T-helper 1 cell treated with Interleukin-12 subunit alpha and Interleukin-12 subunit beta and Interleukin-4 antibody, amounts not matched to agents 30 μg/mL and 1 μg/mL, for 36 hours (primary cell): ENCODE measurements around the gene TRIM17.
A peak's percentile ranks its signal among the peaks of the same experiment; 100 is the strongest.
"Not testable (repeated sequence)": the region's sequence is repeated elsewhere in the genome, so short reads cannot be mapped to it uniquely, and the experiment has no call there.

Source experiments
- H3K27ac Mint-ChIP-seq: one replicate; pipeline ENCODE4 v1.8.0; 2021; ENCODE audit warnings: mild to moderate bottlenecking, mixed read lengths
- H3K27me3 Mint-ChIP-seq: one replicate; pipeline ENCODE4 v1.8.0; 2021; ENCODE audit warnings: low read depth, mixed read lengths
- H3K36me3 Mint-ChIP-seq: one replicate; pipeline ENCODE4 v1.8.0; 2021; ENCODE audit warnings: low read depth, mixed read lengths
- H3K4me1 Mint-ChIP-seq: one replicate; pipeline ENCODE4 v1.8.0; 2021; ENCODE audit warnings: low read depth, mixed read lengths
- H3K4me3 Mint-ChIP-seq: one replicate; pipeline ENCODE4 v1.8.0; 2021; ENCODE audit warnings: mild to moderate bottlenecking, moderate library complexity, mixed read lengths
- H3K9me3 Mint-ChIP-seq: one replicate; pipeline ENCODE4 v1.8.0; 2021; ENCODE audit warnings: mixed read lengths

Gene TRIM17

GRCh38 chr1:228434689-228435088 is 18.0 kb upstream of the TRIM17 start:
- Mint-ChIP-seq H3K9me3 (no peaks in the 10 kb centered on the region), H3K27me3 (peaks cover 38% of the 10 kb centered on the region), H3K36me3 (no peaks in the 10 kb centered on the region), H3K4me1 (peaks cover 11% of the 10 kb centered on the region), H3K27ac (no peak overlapping the region), H3K4me3 (no peak overlapping the region)

- not testable (repeated sequence) for H3K4me1 Mint-ChIP-seq
Measured at GRCh38 chr1:228433337-228434053, 16.8 kb upstream of the TRIM17 start.

GRCh38 chr1:228430243-228430642 is 13.6 kb upstream of the TRIM17 start:
- no peaks in the 10 kb centered on the region for H3K4me1 Mint-ChIP-seq
- H3K27me3 Mint-ChIP-seq = peaks cover 40% of the 10 kb centered on the region
- no peak overlapping the region for H3K4me3 Mint-ChIP-seq
- H3K27ac Mint-ChIP-seq = no peak overlapping the region
- no peaks in the 10 kb centered on the region for H3K36me3 Mint-ChIP-seq
- H3K9me3 Mint-ChIP-seq = no peaks in the 10 kb centered on the region

More at GRCh38 chr1:228433337-228434053, 16.8 kb upstream of the TRIM17 start:
- H3K27ac Mint-ChIP-seq, H3K4me3 Mint-ChIP-seq, H3K36me3 Mint-ChIP-seq, H3K9me3 Mint-ChIP-seq: not testable (repeated sequence)
- H3K27me3 Mint-ChIP-seq = peaks cover 35% of the 10 kb centered on the region

DNA sequence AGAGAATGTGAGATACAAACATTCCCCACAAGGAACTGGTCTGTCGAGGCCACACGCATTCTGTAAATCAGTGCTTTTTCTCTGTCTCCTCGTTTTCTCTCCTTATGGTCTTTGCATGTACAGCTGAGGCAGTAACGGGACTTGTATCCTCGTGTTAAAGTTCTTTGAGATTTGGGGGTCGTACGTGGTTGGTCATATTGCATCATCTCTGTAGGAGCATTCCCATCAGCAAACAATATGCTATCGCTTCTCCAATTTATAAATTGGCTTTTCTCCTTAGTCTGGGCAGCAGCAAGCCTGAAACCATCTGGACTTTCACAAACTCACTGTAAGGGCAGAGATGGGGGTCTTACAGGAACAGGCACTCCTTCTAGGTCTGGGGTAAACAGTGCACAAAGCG is 13.0 kb upstream of the TRIM17 start:
- no peaks in the 10 kb centered on the region for H3K4me1 Mint-ChIP-seq

DNA sequence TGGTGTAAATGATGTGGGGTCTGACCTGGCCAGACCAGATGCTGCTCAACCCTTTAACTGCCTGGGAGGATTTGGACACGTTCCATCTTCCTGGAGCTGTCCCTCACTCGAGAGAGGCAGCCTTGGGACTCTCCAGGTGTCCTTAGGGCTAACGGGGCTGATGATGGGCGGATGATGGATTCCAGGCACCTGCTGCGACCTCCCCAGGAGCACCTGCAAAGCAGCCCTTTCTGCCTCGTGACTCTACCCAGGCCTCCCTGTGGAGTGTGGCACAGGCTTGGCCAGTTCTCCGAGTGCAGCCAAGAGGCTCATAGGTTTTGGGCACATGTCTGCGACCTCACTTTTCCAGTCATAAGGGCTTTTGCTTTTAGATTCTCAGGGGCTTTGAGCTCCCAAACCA is 12.3 kb upstream of the TRIM17 start:
- Mint-ChIP-seq H3K36me3 (no peaks in the 10 kb centered on the region), H3K27ac (no peak overlapping the region), H3K4me3 (no peak overlapping the region), H3K9me3 (no peaks in the 10 kb centered on the region), H3K4me1 (no peaks in the 10 kb centered on the region), H3K27me3 (peaks cover 33% of the 10 kb centered on the region)

More for the DNA sequence above, 13.0 kb upstream of the TRIM17 start:
- H3K27me3 Mint-ChIP-seq = peaks cover 35% of the 10 kb centered on the region
- H3K4me3 Mint-ChIP-seq = no peak overlapping the region
- no peaks in the 10 kb centered on the region for H3K9me3 Mint-ChIP-seq
- no peaks in the 10 kb centered on the region for H3K36me3 Mint-ChIP-seq
- H3K27ac Mint-ChIP-seq = no peak overlapping the region

- Mint-ChIP-seq H3K36me3 (no peaks in the 10 kb centered on the region), H3K27me3 (peaks cover 28% of the 10 kb centered on the region), H3K4me1 (no peaks in the 10 kb centered on the region), H3K9me3 (no peaks in the 10 kb centered on the region), H3K4me3 (no peak overlapping the region), H3K27ac (no peak overlapping the region)
Measured at GRCh38 chr1:228428412-228428811, 11.8 kb upstream of the TRIM17 start.

DNA sequence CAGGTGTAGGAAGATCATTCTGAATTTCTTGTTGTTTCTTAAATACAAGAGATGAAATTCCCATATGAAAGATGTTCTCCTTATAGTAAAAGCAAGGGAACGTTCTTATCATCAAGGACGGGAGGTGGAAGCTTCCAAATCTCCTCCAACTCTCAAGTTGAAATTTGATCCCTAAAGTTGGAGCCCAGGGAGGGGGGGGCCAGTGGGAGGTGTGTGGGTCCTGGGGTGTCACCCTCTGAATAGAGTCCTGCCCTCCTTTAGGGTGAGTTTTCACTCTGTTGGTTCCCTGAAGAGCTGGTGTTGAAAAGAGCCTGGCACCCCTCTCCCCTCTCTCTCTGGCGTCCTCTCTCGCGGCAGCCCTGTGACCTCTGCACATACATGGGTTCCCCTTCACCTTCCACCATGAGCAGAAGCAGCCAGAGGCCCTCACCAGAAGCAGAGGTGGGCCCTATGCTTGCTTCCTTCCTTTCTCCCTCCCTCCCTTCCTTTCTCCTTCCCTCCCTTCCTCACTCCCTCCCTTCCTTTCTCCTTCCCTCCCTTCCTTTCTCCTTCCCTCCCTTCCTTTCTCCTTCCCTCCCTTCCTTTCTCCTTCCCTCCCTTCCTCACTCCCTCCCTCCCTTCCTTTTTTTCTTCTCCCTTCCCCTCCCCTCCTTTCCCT is 10.0 kb upstream of the TRIM17 start:
- Mint-ChIP-seq H3K36me3 (no peaks in the 10 kb centered on the region), H3K4me1 (no peaks in the 10 kb centered on the region), H3K27me3 (peaks cover 21% of the 10 kb centered on the region), H3K4me3 (no peak overlapping the region), H3K27ac (no peak overlapping the region), H3K9me3 (no peaks in the 10 kb centered on the region)

- peaks cover 2% of the 10 kb centered on the region for H3K36me3 Mint-ChIP-seq
- H3K9me3 Mint-ChIP-seq = no peaks in the 10 kb centered on the region
- H3K27me3 Mint-ChIP-seq = peaks cover 15% of the 10 kb centered on the region
- no peak overlapping the region for H3K27ac Mint-ChIP-seq
- no peak overlapping the region for H3K4me3 Mint-ChIP-seq
- peaks cover 2% of the 10 kb centered on the region for H3K4me1 Mint-ChIP-seq
Measured at GRCh38 chr1:228424685-228425660, 8.3 kb upstream of the TRIM17 start.

GRCh38 chr1:228423404-228424053 is 6.9 kb upstream of the TRIM17 start:
- no peaks in the 10 kb centered on the region for H3K9me3 Mint-ChIP-seq
- H3K27me3 Mint-ChIP-seq = peaks cover 11% of the 10 kb centered on the region
- peaks cover 2% of the 10 kb centered on the region for H3K36me3 Mint-ChIP-seq
- peaks cover 2% of the 10 kb centered on the region for H3K4me1 Mint-ChIP-seq
- H3K27ac Mint-ChIP-seq = no peak overlapping the region
- no peak overlapping the region for H3K4me3 Mint-ChIP-seq

- Mint-ChIP-seq H3K4me1 (peaks cover 8% of the 10 kb centered on the region), H3K36me3 (peaks cover 2% of the 10 kb centered on the region), H3K9me3 (no peaks in the 10 kb centered on the region), H3K27ac (no peak overlapping the region), H3K4me3 (no peak overlapping the region), H3K27me3 (peaks cover 21% of the 10 kb centered on the region)
Measured at GRCh38 chr1:228420968-228421826, 4.5 kb upstream of the TRIM17 start.

GRCh38 chr1:228417483-228418203 is 982 bp upstream of the TRIM17 start:
- H3K36me3 Mint-ChIP-seq = peaks cover 15% of the 10 kb centered on the region
- H3K4me1 Mint-ChIP-seq = peaks cover 18% of the 10 kb centered on the region
- H3K4me3 Mint-ChIP-seq = no peak overlapping the region
- no peak overlapping the region for H3K27ac Mint-ChIP-seq
- H3K9me3 Mint-ChIP-seq = no peaks in the 10 kb centered on the region
- peaks cover 32% of the 10 kb centered on the region for H3K27me3 Mint-ChIP-seq

DNA sequence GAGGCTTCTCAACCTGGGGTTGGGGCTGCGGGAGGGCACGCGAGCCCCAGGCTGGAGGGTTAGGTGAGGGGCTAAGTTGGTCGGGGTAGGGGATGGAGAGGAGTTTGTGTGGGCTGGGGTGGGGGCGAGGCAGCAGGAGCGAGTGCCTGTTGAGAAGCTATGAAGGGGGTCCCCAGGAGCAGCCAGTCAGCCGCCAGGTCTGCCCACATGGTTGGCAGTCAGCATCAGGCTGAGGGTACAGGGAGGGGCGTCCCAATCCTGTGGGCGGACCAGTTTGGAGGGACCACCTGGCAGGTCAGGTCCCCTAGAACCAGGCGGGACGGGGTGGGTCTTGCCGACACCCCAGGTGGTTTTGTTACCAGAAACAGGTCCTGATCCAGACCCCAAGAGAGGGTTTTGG is 400 bp upstream of the TRIM17 start:
- Mint-ChIP-seq H3K36me3 (peaks cover 15% of the 10 kb centered on the region), H3K27me3 (peaks cover 32% of the 10 kb centered on the region), H3K9me3 (no peaks in the 10 kb centered on the region), H3K4me3 (peak overlapping the region; percentile 86), H3K27ac (no peak overlapping the region), H3K4me1 (peaks cover 18% of the 10 kb centered on the region)

DNA sequence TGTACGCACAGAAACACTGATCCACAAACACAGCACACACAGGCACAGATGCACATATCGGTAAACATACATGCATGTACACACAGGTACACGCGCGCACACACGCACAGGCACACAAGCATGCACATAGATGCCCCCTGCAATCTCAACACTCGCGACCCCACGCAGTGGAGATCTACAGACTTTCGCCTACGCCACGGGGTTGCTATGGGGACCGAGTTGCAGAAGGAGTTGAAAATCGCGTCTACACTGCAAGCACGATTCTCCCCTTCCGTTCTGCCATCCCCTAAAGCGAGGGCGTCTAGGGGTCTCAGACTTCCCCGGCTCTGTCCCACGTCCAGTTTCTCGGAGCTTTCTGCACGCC is 826 bp downstream of the TRIM17 start:
- no peaks in the 10 kb centered on the region for H3K9me3 Mint-ChIP-seq
- no peak overlapping the region for H3K27ac Mint-ChIP-seq

More for the DNA sequence above, 826 bp downstream of the TRIM17 start:
- H3K4me3 Mint-ChIP-seq = peak overlapping the region; percentile 78
- H3K4me1 Mint-ChIP-seq = peaks cover 16% of the 10 kb centered on the region
- H3K27me3 Mint-ChIP-seq = peaks cover 32% of the 10 kb centered on the region
- H3K36me3 Mint-ChIP-seq = peaks cover 14% of the 10 kb centered on the region
